Heart right ventricle (tissue), 16 donors: ENCODE results near the gene OIP5. TPM values are rescaled to one million over a fixed set of nuclear protein-coding genes. Genes with fewer than 3 reads are reported as not detected.
"Not testable (repeated sequence)": the region's sequence is repeated elsewhere in the genome, so short reads cannot be mapped to it uniquely, and the experiment has no call there.

Experiments
- ATAC-seq, 8 donors: fragments of 200-7000 bp; cut with Tn5 transposase; one replicate each; pipeline ENCODE4 v1.9.1; 2020; ENCODE audit warnings: mild to moderate bottlenecking in 8 of 8, moderate library complexity in 8 of 8, moderate number of reproducible peaks in 1 of 8
- DNase-seq, 2 donors: peaks; one replicate each; pipeline ENCODE4 v3.0.0-alpha.2; 2020
- H3K27ac ChIP-seq, 10 donors: fragments of 200-600 bp; sonication (generic) in 2 of 10; one replicate each; pipeline versions ENCODE4 v1.5.0 to v1.8.0; 2020 to 2022; ENCODE audit warnings: mild to moderate bottlenecking in 3 of 10
- H3K27me3 ChIP-seq, 7 donors: fragments of 200-600 bp; one replicate each; pipeline ENCODE4 v1.8.0; 2021 to 2022; ENCODE audit warnings: mild to moderate bottlenecking in 2 of 7
- H3K36me3 ChIP-seq, 9 donors: fragments of 200-600 bp; sonication (generic) in 1 of 9; one replicate each; pipeline versions ENCODE4 v1.5.0 to v1.8.0; 2020 to 2022; ENCODE audit warnings: mild to moderate bottlenecking in 2 of 9
- H3K4me1 ChIP-seq, 9 donors: fragments of 200-600 bp; sonication (generic) in 1 of 9; one replicate each; pipeline versions ENCODE4 v1.5.0 to v1.8.0; 2020 to 2022; ENCODE audit warnings: mild to moderate bottlenecking in 4 of 9
- H3K4me3 ChIP-seq, 10 donors: fragments of 200-600 bp; sonication (generic) in 2 of 10; one replicate each; pipeline versions ENCODE4 v1.5.0 to v1.8.0; 2020 to 2022; ENCODE audit warnings: mild to moderate bottlenecking in 7 of 10, moderate library complexity in 2 of 10
- H3K9me3 ChIP-seq, 11 donors: fragments of 200-600 bp in 10 of 11; sonication (generic) in 2 of 11; one replicate each; pipeline versions ENCODE4 v1.5.0 to v1.8.0; 2013 to 2022; ENCODE audit warnings: mild to moderate bottlenecking in 2 of 11, control low read depth in 1 of 11, moderate library complexity in 1 of 11
- CTCF ChIP-seq, 9 donors: fragments of 200-600 bp; sonication (generic) in 2 of 9; IDR thresholded peaks; one replicate each; pipeline versions ENCODE4 v1.5.0 to v1.8.0; 2021 to 2022; ENCODE audit warnings: antibody characterized with exemption in 9 of 9, mild to moderate bottlenecking in 5 of 9, moderate library complexity in 1 of 9
- WGBS, 2 donors: extraction: QIAGEN DNeasy Blood & Tissue Kit; methylation state at CpG; one replicate each; pipeline ENCODE4 v1.1.7; 2013; ENCODE audit warnings: inconsistent platforms in 1 of 2; 5-methylcytosine and 5-hydroxymethylcytosine counted together
- intact Hi-C, 10 donors: fragments of 100-400 bp; cut with DNase I; formaldehyde crosslinking; loops; one replicate each; pipeline versions ENCODE4 v1.11.1 to v1.14.2; 2022
- polyA plus RNA-seq, 2 donors: library from polyadenylated mRNA; stranded (reverse); fragments of 200-250 nt; gene quantifications; one replicate each; pipeline ENCODE4 v1.2.3, GENCODE V29; 2013
- total RNA-seq, 10 donors: library from RNA; stranded (reverse); fragmentation: NEBNext Ultra II Directional in 3 of 10; extraction: Animal tissue kit (Norgen Biotek cat#: 25700) in 3 of 10; gene quantifications; one replicate each; pipeline versions ENCODE4 v1.2.1 to v1.2.4, GENCODE V29; 2021 to 2023
- donor health status: Arrhythmogenic right ventricular cardiomyopathy.
- donor health status: ischemic (EF 13 %, LVEDD 7.1; RV severe dilation, severe dysfunction).
- donor health status: healthy with polysubstance abuse.
- donor health status: DM: no; HTN: yes; CAD: no.
- donor health status: DM: no; HTN: no; CAD: no.
- donor health status: ischemic (EF 25% LVEDD 6.9; RV normal size, moderate dysfunction).
- donor health status: ischemic (EF 25% LVEDD 5.7; RV mildly dilated, moderate dysfunction).
- donor health status: healthy.
- donor health status: DM: yes; HTN: yes; CAD: no.
- donor health status: Ischemic cardiomyopathy.
- donor health status: ischemic (EF 35%, LVEDD 5.7; RV mildly dilated, moderate dysfunction).
- donor health status: nonischemic (EF 11% LVEDD 7.7; RV severe dilation, severe dysfunction).
- donor health status: DM: yes; HTN: yes; CAD: no.
- donor health status: PGD.
- donor health status: ischemic (EF 29% LVEDD 5.4; RV normal size, mild dysfunction).
- donor health status: nonischemic (EF 23%, LVEDD 6.1; RV moderate dilation, normal function).

The OIP5 gene
- total and polyA plus RNA-seq, 12 donors: 0.18 to 1.0 (median 0.28) TPM; not detected in 6

GRCh38 chr15:41309226-41309905, 23.0 kb downstream of the OIP5 start:
- WGBS, 2 donors: 97 to 99% methylated on average over 2 of the region's 2 CpGs

GRCh38 chr15:41307679-41308078, 24.7 kb downstream of the OIP5 start:
- Histone ChIP-seq H3K4me3 (no peak overlapping the region), H3K9me3 (no peaks in the 10 kb centered on the region), H3K27ac (no peak overlapping the region), H3K4me1 (no peaks in the 10 kb centered on the region), H3K36me3 (peaks cover 0 to 35% (median 9%) of the 10 kb centered on the region in 9 donors), H3K27me3 (no peaks in the 10 kb centered on the region)
- TF ChIP-seq CTCF (IDR thresholded peaks at IDR 0.05): no peak
- intact Hi-C loops: no loop called here
- ATAC-seq: peak in 1 of 8 donors; percentile 50
- 95 to 96% methylated on average over 5 of the region's 5 CpGs for WGBS, 2 donors
- no peak for DNase-seq

More at GRCh38 chr15:41309226-41309905, 23.0 kb downstream of the OIP5 start:
- Histone ChIP-seq H3K4me3 (no peak overlapping the region), H3K36me3 (peaks cover 0 to 47% (median 9%) of the 10 kb centered on the region in 9 donors), H3K27ac (no peak overlapping the region), H3K4me1 (no peaks in the 10 kb centered on the region), H3K27me3 (no peaks in the 10 kb centered on the region), H3K9me3 (no peaks in the 10 kb centered on the region)
- no peak for DNase-seq
- no peak for ATAC-seq
- TF ChIP-seq CTCF (IDR thresholded peaks at IDR 0.05): no peak
- intact Hi-C loops: no loop called here

- ATAC-seq (no peak), DNase-seq (no peak)
- Histone ChIP-seq H3K9me3 (no peaks in the 10 kb centered on the region), H3K4me1 (no peaks in the 10 kb centered on the region), H3K27me3 (no peaks in the 10 kb centered on the region), H3K27ac (no peak overlapping the region), H3K36me3 (peaks cover 0 to 45% (median 13%) of the 10 kb centered on the region in 9 donors), H3K4me3 (no peak overlapping the region)
- TF ChIP-seq CTCF (IDR thresholded peaks at IDR 0.05): no peak
- intact Hi-C loops: no loop called here
- 91 to 94% methylated on average over 3 of the region's 3 CpGs for WGBS, 2 donors
These were observed 28.1 kb downstream of the OIP5 start for GRCh38 chr15:41304149-41304770.

GRCh38 chr15:41301587-41301986, 30.8 kb downstream of the OIP5 start:
- no peak for TF ChIP-seq CTCF (IDR thresholded peaks at IDR 0.05)
- ATAC-seq: no peak
- H3K27ac ChIP-seq: no peak overlapping the region

GRCh38 chr15:41301139-41301538, 31.3 kb downstream of the OIP5 start:
- H3K9me3 ChIP-seq, ATAC-seq, intact Hi-C loops, H3K27ac ChIP-seq, H3K4me3 ChIP-seq, H3K4me1 ChIP-seq, H3K27me3 ChIP-seq, DNase-seq: not testable (repeated sequence)
- WGBS, 2 donors: 97 to 98% methylated on average over 2 of the region's 2 CpGs
- H3K36me3 ChIP-seq: peaks cover 0 to 68% (median 31%) of the 10 kb centered on the region in 9 donors

More at GRCh38 chr15:41301587-41301986, 30.8 kb downstream of the OIP5 start:
- 95 to 98% methylated on average over 1 of the region's 1 CpG for WGBS, 2 donors
- intact Hi-C loops: no loop called here
- no peaks in the 10 kb centered on the region for H3K27me3 ChIP-seq
- H3K36me3 ChIP-seq: peaks cover 0 to 63% (median 31%) of the 10 kb centered on the region in 9 donors
- no peak for DNase-seq
- no peaks in the 10 kb centered on the region for H3K9me3 ChIP-seq
- no peaks in the 10 kb centered on the region for H3K4me1 ChIP-seq
- H3K4me3 ChIP-seq: no peak overlapping the region
